Measurements from ENCODE around the gene CCNJL.

Gene CCNJL

DNA sequence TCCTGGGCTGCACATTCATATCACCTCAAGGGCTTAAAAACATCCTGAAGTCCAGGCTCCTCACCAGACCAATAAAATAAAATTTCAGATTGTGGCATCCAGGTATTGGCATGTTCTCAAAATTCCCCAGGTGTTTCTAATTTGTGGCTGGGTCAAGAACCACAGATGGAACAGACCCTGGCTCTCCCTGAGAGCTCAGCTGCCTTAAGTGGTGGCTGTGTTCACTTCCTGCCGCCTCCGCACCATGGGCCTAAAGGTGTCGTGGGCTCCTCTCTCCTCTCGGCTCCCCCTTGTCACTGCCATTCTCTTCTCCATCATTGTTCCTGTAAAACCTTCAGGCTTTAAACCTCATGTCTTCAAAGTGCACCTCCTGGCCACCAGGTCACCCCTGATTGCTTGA lies 17.8 kb upstream of the CCNJL start:
- DNase-seq = no peak

DNA sequence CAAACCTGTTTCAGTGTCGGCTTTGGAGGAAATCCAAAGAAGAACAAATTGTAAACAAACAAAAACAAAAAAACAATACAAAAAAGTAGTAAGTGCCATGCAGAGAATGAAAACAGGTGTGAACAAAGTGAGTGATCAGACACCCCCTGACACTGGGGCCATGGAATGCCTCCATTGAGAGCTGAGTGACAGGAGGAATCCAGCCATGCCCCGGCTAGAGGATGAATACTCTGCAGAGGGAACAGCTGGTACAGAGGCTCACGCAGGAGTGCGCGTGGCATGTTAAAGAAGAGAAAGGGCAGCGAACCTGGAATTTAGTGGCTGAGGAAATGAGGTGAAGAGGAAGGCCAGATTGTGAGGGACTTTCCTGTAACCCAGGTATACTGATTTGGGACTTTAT lies 15.5 kb upstream of the CCNJL start:
- DNase-seq = no peak

DNA sequence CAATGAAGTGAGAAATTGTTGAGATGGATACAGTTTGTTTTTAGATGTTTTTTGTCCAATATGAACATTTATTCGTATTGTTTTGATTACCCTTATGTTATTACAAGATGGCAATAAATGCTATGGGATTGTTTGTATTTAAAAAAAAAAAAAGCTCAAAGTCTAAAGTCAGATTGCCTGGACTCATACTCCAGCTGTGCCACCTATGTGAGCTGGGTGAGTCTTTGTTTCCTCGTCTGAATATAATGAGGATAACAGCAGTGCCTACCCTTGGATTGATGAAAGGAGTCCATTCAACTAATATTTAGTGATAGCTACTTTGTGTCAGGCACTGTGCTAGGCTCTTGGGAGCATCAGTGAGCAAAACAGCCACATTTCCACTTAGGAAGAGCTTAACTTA lies 14.6 kb upstream of the CCNJL start:
- DNase-seq = no peak

DNA sequence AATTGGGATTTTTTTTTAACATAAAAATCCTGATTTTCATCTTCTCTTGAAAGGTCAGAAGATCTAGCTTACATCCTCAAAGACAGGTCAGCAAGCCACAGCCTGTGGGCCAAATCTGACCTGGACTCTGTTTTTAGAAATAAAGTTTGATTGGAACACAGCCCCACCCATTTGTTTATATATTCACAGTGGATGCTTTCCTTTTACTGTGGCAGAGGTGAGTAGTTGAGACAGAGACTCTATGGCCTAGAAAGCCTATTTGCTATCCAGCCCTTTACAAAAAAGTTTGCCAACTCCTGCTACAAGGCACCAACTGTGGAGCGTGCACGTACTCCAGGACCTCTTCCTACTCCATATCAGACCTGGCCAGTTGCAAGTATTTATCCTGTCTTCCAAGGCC lies 13.4 kb upstream of the CCNJL start:
- no peak for DNase-seq

DNA sequence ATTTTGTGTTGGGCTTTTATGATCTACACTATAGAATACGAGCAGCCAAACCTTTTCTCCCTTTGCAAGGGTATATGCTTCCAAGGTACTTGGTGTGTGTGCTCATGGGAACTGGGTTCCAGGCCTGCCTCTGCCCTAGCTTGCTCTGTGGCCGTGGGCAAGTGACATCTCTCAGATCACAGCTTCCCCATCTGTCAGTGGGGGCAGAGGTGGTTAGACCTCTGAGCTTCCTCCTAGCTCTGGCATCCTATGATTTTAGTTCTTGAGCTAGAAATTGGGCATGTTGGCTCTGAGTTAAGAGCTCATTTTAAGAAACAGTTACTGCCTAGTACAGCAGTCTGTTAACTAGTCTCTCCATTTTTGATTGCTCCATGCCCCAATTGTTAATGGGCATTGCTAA lies 12.5 kb upstream of the CCNJL start:
- DNase-seq = no peak

DNA sequence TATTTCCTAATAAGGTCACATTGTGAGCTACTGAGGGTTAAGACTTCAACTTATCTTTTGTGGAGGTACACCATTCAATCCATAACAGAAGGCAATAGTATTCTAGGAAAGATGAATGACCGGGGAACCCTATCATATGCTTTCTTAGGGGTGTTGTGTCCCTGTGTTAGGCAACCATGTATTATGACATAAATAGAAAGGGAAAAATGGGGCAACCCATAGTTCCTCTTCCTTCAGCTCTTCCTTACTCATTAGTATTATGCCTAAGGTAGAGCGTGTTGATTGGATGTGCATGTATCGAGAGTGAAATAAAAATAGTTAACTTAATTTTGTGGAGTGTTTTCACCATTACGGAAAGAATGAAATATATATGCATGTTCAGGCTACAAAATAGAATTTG lies 6.0 kb upstream of the CCNJL start:
- no peak for DNase-seq

DNA sequence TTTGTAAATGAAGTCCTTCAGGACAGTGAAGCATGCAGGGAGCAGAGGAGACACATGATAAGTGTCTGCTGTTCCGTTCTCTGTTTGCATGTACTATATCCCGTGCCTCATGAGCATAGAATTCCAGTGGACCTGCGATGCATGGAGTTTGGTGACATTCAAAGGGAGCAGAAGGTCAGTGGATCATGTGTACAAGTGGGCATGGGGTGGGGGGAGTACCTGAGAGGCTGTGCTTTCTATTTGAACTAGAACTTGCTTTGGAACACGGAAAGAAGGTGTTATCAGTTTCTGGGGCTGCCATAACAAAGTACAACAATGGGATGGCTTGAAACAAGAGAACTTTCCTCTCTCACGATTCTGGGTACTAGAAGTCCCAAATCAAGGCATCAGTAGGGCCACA lies 5.1 kb upstream of the CCNJL start:
- no peak for DNase-seq

DNA sequence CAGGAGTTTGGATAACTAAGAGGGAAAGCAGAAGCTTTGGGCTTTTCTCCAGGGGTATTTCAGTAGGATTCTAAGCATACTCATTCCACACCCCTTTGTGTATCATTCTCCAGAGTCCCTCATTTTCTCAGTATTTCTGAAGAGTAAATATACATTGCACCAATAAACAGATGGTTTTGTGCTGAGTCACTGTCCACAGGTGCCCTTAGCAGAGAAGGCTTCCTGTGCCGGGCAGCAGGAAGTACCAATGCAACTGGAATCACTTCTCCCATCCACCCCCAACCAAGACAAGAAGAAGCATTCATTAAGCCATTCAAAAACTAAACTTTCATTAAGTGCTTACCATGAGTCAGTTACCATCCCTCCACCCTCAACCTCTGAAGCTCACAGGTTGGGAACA lies 3.6 kb upstream of the CCNJL start:
- DNase-seq = no peak

DNA sequence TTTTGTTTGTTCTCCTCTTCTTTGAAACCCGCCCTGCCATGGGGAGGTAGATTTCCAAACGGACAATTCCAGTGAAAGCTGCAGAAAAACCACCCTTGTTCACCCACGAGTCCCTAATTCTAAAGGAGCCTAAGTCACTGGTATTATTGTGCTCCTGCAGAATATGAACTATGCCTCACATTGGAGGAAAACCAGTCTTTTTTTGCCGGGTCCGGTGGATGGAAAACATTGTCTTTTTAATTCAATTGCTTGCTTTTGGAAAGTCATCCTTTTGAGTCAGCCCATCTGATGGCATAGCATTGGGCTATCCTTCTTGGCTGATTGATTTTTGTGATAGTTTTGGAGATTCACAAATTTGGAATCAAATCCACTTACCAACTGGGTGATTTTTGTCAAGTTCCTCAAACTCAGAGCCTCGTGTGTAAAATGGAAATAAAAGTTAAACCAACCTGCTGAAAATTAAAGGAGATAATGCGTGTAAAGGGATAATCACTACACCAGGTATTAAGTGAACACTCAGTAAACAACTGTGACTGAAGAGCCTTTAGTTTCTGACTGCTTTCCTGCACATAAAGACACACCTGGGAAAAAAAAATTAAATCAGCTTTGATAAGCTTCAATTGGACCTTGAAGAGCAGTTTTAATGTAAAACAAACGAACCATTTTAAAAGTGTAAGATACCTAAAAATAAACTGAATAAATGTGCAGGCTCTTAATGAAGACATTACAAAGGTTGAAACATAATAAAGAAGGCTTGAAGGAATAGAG lies 780 bp upstream of the CCNJL start:
- no peak for DNase-seq

DNA sequence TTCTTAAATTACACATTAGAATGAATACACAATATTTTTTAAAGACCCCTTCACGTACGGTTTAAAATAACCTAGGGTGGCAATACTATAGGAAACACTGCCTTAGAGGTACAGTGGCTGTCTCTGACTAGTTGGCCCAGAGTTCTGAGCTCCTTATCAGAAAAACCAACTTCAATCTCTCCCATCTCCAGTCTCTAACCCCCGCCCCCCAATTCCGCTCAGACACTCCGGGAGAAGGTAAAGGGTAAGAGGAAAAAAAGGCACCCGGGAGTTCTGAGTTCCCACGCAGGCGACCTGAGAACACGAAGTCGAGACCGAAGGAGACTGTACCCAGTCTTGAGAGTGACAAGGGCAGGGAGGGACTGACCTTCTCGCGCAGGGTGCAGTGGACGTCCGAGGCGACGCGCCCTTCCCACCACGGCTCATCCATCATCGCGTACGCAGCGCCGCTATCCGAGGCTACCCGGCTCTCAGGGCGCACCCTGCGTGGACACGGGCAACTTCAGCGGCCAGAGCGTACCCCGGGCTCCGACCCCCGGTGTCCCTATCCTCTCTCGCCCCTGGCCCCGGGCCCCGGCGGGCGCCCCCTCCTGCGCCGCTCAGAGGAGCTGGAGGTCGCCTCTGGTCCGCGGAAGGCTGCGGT lies 752 bp downstream of the CCNJL start:
- no peak for DNase-seq

DNA sequence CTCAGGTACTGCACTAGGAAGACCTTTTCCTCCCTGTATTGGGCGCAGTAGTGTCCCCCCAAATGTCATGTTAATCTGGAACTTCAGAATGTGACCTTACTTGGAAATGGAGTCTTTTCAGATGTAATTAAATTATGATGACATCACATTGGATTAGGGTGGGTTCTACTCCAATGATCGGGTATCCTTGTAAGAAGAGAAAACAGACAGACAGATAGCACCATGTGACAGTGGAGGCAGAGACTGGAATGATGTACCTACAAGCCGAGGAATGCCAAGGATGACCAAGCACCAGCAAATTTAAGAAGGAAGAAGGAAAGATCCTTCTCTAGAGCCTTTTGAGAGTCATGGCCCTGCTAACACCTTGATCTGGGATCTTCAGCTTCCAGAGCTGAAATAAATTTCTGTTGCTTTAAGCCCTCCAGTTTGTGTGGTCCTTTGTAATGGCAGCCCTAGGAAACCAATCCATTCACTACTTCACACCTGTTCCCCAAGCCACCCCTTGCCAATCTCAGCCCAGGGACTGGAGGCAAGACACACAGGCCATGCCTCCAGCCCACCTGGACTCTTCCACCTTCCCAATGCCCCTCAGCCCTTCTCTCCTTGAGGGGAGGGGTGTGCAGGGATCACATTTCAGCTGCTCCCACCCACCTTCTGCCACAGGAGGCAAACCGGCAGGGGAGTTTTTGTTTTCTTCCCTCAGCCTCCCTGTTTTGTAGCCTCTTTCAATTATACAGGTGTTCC lies 1.6 kb downstream of the CCNJL start:
- DNase-seq = no peak

DNA sequence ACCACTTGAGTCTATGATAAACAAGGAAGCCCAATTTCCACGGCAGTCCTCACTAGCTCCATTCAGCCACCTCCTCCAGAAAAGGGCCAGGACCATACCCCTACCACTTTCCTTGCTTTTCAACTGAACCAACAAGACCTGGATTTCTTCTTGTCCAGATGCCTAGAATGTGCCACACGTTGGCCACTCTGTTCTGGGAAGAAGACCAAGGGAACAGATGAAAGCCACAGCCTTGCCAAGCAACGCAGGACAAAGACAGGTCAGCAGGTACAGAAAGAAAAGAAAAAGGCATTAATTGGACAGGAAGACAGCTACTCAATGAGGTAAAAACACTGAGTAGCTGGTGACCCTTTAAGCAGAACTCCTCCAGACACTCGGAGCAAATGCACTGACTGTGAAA lies 2.2 kb downstream of the CCNJL start:
- no peak for DNase-seq

DNA sequence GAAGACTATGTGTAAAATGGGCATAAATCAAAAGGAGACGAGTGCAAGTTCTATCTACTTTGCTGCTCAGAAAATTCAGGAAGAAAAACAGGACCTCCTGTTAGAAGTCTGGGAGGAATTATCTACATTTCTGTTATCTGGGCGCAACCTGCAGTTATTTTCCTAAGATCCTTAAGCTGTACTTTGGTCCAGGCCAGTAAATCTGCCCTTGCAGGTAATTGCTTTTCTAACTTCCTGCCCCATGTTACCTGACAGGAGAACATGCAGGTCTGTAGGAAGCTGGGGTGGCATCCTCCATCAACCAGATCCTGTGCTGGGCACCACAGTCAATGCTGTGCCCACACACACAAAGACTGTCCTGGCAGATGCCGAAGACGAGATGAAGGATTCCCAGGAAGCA lies 5.7 kb downstream of the CCNJL start:
- DNase-seq = no peak

DNA sequence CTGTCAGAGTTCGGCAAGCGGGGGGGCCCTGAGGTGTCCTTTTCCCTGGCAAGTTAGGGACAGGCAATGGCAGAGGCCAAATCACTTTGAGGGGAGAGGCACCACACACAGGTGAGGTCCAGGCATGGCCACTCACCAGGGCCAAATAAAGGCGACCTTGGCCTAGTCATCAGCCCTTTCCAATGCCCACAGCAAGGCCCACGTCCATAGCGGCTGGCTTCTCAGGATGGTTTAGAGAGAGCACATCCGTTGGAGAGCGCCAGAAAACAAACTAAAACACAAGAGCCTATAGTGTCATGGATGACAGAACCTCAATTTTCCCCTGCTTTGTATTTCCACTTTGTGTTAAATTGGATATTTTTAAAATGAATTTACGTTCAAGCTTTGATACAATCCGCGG lies 7.0 kb downstream of the CCNJL start:
- DNase-seq = no peak

DNA sequence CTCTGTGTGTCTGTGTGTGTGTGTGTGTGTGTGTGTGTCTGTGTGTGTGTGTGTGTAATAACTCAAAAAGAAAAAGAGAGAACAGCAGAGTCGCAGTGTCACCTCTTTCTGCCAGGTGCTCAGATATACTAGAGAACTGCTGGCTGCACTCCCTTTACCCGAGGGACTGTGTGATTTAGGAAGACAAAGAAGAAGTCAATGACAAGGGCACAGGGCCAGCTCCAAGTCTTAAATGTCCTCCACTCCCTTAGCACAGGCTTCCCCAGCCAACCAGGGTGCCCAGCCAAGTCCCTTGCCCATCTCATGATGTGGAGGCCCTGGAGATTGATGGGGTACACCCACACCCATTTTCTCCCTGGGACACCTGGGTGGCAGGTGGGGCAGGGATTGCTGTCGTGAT lies 8.7 kb downstream of the CCNJL start:
- DNase-seq = no peak

DNA sequence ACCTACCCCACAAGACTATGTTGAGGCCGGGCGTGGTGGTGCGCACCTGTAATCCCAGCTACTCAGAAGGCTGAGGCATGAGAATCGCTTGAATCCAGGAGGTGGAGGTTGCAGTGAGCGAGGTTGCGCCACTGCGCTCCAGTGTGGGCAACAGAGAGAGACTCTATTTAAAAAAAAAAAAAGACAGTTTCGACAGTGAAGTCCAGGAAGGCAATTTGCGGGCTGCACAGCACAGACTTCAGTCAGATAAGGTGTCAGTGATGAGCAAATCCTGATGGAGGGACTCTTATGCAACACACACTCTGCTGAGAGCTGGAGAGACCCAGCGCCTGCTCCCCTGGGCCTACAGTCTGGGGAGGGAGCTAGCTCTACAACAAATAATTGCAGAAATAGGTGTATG lies 14.2 kb downstream of the CCNJL start:
- no peak for DNase-seq

DNA sequence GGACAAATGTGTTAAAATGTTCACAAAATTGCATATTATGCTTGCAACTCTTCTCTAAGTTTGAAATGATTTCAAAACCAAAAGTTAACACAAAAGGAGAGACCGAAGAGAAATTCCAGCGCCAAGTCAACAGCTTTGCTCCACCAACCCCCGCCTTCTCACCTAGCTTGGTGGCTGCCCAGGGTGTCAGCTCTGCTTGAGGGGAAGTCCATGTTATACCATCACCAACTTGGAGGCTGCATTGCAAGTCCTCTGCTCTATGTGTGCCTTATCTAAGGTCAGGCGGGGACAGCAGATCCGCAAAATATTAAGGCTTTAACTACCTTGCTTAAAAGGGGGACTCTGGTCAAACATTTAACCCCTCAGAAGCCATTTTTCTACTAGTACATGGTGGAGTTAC lies 14.6 kb downstream of the CCNJL start:
- DNase-seq = no peak

DNA sequence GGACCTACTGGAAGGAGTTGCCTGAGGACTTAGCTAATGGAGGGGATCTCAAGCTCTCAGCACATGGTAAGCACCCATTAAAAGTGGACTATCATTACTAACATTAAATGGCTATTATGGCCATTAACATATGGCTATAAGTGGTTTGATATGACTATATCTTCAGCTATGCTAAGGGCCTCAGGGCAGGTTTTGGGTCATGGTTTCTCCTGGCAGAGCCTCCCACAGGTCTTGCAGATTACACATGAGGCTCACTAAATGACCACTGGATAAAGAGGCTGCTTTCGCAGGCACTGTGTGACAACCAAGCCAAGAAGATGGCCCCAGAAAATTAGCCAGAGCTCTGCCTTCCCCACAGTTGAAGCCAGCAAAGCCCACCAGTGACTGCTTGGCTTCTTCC lies 15.4 kb downstream of the CCNJL start:
- no peak for DNase-seq

DNA sequence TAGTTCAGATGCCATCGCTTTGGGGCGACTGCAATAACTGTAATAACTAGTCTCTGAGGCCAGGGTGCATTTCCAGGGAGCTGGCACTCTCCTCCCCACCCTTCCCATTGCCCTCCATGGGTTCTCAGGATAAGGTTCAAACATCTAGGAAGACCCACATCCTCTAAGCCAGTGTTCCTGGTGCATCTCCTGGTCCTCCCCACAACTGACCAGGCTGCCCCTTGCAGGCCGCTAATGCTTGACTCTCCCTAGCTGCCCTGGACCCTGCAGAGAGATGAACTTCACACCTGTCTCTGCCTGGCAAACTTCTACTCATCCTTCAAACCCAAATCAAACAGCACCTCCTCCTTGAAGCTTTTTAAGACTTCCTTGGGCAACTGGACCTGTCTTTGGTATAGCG lies 15.9 kb downstream of the CCNJL start:
- no peak for DNase-seq

DNA sequence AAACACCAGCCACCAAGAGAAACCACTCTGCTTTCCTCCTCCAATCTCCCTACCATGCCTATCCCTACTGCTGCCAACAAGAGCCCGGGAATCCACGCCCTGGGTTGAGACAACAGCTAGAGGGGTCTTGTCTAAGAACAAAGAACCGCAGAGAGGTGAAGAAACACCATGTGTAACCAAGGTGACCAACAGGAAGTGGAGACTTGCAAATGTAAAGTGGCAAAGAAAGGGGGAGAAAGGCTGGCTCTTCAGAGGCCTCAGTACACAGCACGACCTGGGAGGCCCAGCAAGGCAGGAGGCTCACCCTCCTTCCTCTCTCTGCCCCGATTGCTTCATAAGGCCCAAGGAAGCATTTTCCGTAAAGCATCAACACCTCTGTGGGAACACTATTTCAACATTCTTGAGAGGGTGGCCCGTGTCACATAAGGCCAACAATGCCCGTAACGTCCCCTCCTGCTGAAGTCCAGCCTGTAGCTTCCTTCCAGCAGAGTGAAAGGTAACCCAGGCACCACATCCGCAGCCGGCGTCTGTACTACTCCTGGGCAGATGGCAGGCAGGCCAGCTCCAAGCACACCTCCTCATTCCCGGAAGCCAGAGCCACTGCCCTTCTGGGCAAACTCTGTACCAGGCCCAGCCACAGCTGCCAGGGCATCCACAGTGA lies 18.3 kb downstream of the CCNJL start:
- DNase-seq = no peak

DNA sequence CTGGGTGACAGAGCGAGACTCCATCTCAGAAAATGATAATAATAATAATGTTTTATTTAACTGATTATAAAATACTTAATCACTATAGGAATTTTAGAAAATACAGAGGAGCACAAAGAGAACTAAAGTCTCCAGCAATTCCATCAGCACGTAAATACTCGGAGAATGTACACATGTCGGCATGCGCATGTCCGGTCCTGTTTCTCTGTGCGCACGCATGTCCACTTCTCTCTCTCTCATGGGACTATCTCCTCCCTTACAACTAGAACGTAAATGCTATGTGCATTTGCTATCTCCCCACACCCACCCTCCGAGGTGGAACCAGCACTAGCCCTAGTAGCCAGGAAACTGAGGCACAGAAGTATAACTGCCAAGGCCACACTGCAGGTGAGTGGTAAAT lies 19.0 kb downstream of the CCNJL start:
- no peak for DNase-seq

DNA sequence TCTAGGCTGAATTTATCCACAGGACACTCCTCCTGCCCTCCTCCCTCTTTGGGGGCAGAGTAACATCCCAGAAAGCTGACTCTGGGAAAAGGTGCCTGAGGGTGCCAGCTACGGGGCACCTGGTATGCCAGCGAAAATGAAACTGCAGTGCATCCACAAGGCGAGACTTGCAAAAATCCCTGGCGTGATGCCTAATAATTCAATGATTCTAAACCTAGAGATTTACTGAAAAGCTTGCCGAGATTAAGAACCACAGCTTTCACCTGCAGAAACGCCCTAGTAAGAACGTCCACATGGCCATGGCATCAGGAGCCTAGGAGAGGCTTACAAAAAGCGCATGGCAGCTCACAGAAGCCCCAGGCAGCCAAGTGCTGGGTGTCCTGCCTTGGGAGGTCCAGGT lies 20.9 kb downstream of the CCNJL start:
- DNase-seq = no peak

DNA sequence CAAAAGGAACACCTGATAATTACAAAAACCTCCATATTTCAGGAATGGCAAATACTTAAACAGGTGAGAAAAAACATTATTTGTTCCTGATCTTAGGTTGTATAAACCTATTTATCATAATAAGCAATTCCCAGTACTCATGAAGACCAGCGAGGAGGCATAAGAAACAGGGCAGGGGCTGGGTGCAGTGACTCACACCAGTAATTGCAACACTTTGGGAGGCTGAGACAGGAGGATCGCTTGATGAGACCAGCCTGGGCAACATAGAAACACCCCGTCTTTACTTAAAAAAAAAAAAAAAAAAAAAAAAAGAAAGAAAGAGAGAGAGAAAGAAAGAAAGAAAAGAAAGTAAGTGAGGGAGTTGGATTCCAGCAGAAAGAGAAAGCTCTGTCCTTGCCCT lies 21.6 kb downstream of the CCNJL start:
- DNase-seq = no peak

DNA sequence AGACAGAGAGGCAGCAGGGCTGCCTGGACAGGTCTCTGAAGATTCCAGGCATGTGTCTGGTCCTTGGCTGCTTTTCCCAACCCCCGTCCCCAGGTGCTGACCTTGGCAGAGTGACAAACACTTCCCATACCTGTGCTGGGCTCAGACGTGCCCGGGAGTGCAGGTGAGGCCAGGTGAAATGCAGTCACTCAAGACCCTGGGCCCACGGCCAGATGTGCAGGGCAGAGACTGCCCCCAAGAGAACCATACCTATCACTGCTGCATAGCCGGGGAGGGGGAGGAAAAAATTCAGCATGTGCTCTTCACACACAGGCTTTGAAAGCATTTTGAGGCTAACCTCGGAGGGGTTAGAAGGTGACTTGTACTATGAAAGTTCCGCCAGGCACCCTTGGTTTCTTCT lies 22.6 kb downstream of the CCNJL start:
- no peak for DNase-seq

Data from NCI-H446 treated with DMSO at 0.1 percent for 48 hours (cell line).